GM19043 (cell line): ENCODE results near the gene CEP170B.

Experiments used
- ATAC-seq: cut with Tn5 transposase; IDR thresholded peaks from one replicate; pipeline ENCODE4 v1.9.1; 2021; ENCODE audit warnings: low read depth; ENCODE audit not compliant: unreplicated experiment

The CEP170B gene

GRCh38 chr14:104866451-104867370, 1.6 kb downstream of the CEP170B start:
- no peak for ATAC-seq

GRCh38 chr14:104867371-104868059, 2.4 kb downstream of the CEP170B start:
- no peak for ATAC-seq

DNA sequence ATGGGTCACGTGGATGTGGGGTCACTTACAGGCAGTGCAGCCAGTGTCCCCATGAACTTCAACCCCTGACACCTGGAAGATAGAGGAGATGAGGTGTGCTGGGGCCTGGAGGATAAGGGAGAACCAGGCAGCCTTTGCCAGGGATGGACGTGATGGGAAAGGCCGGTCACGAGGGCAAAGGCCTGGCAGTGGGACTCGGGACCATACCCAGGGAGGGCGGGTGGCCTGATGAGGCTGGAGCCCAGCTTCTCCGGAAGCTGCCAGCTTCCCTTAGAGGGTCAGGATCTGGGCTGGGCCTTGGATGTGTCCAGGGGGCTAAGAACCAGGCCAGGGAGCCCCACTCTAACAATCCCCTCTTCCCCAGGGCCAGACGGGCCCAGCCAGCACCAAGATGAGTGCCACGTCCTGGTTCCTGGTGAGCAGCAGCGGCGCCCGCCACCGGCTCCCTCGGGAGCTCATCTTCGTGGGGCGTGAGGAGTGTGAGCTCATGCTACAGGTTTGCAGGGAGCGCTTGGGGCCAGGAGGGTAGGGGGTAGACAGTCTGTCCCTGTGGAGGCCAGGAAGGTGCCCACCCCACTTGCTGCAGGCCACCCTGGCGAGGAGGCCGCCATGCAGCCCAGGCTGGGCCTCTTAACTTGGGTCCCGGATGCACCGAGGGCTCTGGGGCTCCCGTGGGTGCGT, 3.1 kb downstream of the CEP170B start:
- no peak for ATAC-seq

DNA sequence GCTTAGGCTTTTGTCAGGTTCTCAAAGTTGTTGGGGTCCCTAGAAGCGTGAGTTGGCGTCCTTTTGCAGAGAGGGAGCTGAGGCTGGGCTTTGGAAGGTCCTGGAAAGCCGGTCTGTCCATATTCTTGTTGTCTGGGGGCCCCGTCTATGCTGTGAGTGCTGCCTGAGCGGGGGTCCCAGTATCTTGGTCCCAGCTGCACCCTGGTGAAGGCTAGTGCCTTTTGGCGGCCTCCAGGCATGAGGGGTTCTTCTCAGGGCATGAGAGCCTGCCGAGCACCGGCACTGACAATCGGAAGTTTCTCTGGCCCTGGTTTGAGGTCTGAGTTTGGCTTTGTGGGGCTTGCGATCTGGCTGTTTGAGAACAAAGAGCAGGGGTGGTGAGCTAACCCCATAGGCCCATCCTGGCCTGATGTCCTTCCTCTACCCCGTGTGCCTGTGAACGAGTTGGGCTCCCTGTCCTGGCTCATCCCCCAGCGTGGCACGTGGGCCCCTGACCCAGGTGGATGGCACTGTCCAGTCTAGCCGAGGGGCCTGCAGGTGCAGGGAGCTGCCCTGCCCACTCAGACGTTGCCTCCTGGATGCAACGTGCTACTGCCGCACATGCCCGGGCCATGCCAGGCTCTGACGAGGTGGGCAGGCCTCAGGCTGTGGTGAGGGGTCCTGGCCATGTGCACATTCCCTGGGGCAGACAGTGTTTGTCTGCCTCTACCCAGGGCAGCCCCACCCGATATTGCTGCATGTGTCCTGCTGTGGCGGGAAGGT, 3.9 kb downstream of the CEP170B start:
- ATAC-seq, result no peak

GRCh38 chr14:104869669-104870367, 4.8 kb downstream of the CEP170B start:
- ATAC-seq, result no peak

GRCh38 chr14:104870368-104871144, 5.5 kb downstream of the CEP170B start:
- ATAC-seq, result no peak

DNA sequence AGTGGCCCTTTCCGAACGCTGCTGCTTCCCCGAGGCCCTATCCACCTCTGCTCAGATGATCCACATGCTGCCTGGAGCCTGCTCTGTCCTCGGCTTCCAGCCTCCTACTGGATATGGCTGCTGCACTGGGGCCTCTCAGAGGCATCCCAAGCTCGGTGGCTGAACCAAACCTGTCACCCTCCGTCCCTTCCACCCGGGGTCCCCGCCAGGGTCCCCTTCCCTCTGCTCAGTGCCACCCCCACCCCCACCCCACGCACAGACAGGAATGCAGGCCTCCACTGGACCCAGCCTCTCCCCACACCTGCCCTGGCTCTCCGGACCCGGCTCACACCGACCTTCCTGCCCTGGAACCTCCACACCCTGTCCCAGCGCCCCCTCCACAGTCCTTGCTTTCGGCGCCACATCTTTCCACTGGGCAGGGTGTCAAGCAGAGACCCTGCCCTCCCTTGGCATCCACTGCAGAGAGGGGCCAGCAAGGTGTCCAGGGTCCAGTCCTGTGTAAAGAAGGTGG, 6.1 kb downstream of the CEP170B start:
- no peak for ATAC-seq

GRCh38 chr14:104871656-104872468, 6.8 kb downstream of the CEP170B start:
- ATAC-seq, result no peak

DNA sequence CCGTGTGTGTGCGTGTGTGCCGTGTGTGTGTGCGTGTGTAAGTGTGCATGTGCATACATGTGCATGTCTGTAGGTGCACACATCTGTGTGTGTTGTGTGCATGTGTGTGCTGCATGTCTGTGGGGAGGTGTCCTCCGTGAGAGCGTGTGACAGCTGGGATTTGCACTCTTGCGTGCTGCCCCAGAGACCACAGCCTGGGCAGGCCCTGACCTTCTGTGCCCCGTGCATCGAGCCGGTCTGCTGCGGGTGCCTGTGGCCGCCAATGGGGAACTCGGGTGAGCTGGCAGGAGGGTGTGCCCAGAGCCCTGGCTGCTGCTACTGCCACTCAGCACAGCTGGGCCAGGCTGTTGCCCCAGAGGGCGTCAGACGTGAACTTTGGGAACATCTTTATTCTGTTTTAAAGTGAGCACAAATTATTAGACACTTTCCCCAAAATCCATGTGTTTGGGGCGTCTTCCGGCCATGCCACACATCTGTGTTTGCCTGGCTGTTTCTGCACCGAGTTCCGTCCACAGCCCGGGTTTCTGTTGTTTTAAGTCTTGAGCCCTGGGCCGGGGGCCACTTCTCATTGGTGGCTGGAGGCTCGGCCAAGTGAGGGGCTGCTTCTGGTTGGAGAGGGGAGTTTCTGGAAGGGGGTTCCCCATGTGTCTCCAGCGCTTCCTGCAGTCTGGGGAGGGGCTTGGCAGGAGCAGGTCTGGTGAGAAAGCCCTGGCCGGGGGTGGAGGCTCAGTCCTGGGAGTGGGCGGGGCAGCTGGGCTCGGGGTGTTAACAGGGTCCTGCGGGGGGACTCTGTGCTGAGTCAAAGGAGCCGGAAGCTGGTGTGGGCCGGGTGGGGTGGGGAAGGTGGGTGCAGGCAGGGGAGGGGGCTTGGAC, 7.6 kb downstream of the CEP170B start:
- no peak for ATAC-seq

DNA sequence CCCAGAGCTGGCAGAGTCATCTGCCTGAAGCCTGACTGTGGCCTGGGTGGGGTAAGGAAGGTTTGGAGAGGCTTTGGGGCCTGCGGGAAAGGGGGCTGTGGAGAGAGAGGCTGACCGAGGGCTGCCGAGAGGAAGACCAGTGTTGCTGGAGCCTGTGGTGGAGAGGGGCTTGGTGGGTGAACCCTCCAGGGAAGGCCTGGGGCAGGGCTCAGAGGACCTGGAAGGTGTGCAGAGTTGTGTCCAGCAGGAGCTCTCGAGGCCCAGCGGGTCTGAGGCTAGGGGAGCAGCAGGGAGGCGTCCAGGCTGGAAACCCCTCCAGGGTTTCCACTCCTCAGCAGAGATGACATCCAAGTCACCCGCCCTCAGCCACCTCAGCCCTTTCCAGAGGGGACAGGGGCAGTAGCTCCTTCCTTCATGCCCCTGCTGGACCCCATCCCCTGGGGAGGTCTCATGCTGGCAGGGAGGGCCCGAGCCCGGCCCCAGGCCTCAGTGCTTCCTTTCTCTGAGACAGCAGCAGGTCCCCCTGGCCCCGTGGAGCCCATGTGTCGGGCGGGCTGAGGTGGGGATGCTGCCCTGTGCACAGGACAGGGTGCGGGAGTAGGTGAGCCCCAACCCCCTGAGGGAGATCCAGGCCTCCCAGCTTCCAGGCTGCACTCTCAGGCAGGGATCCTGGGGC, 8.4 kb downstream of the CEP170B start:
- ATAC-seq, result no peak

- no peak for ATAC-seq
These were observed 9.1 kb downstream of the CEP170B start for GRCh38 chr14:104874110-104874531.

GRCh38 chr14:104874571-104875411, 9.7 kb downstream of the CEP170B start:
- no peak for ATAC-seq

DNA sequence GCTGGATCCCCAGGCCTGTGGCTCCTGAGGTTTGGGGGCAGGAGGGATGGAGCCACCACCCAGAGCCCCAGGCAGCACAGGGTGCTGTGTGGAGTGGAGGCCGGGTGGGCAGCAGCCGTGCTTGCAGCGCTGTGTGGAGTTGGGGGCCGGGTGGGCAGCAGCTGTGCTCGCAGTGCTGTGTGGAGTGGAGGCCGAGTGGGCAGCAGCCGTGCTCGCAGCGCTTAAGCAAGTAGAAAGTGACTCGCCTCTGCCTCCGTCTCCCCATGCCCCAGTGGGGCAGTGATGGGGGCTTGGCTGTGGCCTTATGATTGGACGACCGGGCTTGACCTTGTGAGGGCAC, 10.3 kb downstream of the CEP170B start:
- no peak for ATAC-seq

DNA sequence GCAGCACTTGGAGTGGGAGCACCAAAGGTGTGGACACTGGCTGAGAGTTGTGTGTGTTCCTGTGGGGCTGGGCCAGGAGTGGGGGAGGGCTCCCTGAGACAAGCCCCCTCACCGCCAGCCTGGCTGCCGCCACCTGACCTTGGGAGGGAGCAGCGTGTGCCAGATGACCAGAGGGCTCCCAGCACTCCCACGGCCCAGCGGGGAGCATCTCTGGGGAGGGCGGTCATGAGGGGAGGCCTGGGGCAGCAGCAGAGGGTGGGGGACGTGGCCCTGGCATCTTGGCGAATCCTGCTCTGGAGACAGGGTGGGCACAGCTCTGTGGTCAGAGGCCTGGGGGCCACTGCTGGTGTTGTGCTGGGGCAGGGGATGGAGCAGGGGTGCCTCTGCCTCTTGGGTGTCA, 10.7 kb downstream of the CEP170B start:
- no peak for ATAC-seq

- no peak for ATAC-seq
These were observed 11.2 kb downstream of the CEP170B start for GRCh38 chr14:104876251-104876699.
